ENCODE results near the gene POP7. TPM values are rescaled to one million over a fixed set of nuclear protein-coding genes. Genes with fewer than 3 reads are reported as not detected.
"Not testable (repeated sequence)": the region's sequence is repeated elsewhere in the genome, so short reads cannot be mapped to it uniquely, and the experiment has no call there.

The POP7 gene
- total RNA-seq, 2 donors from 2014 or later, result 19.6 to 21.0 TPM

DNA sequence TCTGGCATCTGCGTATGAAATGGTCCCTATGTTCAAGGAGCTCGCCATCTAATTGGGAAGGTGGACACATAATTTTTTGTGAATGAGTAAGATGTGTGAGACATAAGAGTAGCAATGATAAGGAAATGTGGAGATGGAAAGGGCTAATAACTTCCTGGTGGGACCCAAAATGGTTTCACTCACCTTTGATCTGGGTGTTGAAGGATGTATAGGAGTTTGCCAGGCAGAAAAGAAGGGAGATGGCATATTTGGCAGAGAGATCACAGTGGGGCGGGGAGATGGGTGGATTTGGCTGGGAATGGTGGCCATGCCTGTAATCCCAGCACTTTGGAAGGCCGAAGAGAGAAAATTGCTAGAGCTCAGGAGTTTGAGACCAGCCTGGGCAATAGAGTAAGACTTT, 4.5 kb downstream of the POP7 start:
- H3K27ac ChIP-seq, result no peak overlapping the region
- H3K4me1 ChIP-seq (ENCODE audit: control insufficient read depth in 1 of 2, low read depth in 2 of 2), result peaks cover 6 to 21% of the 10 kb centered on the region in 2 donors
- no peaks in the 10 kb centered on the region for H3K9me3 ChIP-seq
- H3K36me3 ChIP-seq, result peaks cover 4% of the 10 kb centered on the region
- TF ChIP-seq, protein P1, sequence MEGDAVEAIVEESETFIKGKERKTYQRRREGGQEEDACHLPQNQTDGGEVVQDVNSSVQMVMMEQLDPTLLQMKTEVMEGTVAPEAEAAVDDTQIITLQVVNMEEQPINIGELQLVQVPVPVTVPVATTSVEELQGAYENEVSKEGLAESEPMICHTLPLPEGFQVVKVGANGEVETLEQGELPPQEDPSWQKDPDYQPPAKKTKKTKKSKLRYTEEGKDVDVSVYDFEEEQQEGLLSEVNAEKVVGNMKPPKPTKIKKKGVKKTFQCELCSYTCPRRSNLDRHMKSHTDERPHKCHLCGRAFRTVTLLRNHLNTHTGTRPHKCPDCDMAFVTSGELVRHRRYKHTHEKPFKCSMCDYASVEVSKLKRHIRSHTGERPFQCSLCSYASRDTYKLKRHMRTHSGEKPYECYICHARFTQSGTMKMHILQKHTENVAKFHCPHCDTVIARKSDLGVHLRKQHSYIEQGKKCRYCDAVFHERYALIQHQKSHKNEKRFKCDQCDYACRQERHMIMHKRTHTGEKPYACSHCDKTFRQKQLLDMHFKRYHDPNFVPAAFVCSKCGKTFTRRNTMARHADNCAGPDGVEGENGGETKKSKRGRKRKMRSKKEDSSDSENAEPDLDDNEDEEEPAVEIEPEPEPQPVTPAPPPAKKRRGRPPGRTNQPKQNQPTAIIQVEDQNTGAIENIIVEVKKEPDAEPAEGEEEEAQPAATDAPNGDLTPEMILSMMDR (IDR thresholded peaks at IDR 0.05), result no peak
- H3K27me3 ChIP-seq (replicated peaks; ENCODE audit: insufficient read depth), result no peaks in the 10 kb centered on the region
- DNase-seq (ENCODE audit: low spot score) (no peak), ATAC-seq (ENCODE audit: insufficient number of reproducible peaks, low FRiP score, low read depth) (no peak)
- no peak overlapping the region for H3K4me3 ChIP-seq

DNA sequence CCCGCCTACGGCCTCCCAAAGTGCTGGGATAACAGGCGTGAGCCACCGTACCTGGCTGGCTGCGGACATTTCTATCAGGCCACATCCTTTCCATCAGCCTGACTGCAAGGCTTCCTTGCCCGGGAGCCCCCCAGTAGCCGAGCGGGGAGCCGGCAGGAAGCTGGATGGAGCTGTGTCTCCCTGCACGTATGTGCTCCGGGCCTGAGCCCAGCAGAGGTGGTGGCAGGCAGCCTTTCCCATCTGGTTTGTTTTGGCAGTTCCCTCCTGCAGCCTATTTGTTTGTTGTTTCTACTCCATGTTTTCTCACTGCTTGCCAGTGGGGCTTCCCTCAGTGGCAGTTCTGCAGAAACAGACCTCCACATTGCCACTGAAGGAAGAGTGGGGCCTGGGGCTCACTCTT, 5.4 kb downstream of the POP7 start:
- ATAC-seq (ENCODE audit: insufficient number of reproducible peaks, low FRiP score, low read depth) (no peak), DNase-seq (ENCODE audit: low spot score) (no peak)
- peaks cover 6 to 21% of the 10 kb centered on the region in 2 donors for H3K4me1 ChIP-seq (ENCODE audit: control insufficient read depth in 1 of 2, low read depth in 2 of 2)
- no peaks in the 10 kb centered on the region for H3K27me3 ChIP-seq (replicated peaks; ENCODE audit: insufficient read depth)
- peaks cover 4% of the 10 kb centered on the region for H3K36me3 ChIP-seq
- TF ChIP-seq, protein P1 (IDR thresholded peaks at IDR 0.05), result no peak
- H3K4me3 ChIP-seq, result no peak overlapping the region
- no peak overlapping the region for H3K27ac ChIP-seq
- H3K9me3 ChIP-seq, result no peaks in the 10 kb centered on the region

DNA sequence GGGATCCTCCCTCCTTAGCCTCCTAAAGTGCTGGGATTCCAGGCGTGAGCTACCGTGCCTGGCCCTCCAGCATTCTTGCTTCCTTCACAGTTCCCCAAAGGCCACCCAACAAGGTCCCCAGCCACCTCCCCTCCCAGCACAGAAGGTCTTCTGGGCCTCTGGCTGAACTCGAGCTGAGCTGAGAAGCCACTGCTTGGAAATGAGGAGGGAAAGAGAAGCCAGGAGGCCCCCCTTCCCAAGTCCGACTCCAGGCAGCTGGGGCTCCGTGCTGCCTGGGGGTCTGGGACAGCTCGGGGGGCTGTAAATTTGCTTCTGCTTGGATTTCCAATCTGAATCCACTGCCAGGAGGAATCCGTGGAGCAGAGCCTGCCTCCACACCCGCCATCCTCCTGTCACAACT, 8.8 kb downstream of the POP7 start:
- DNase-seq (ENCODE audit: low spot score), result no peak
- H3K27me3 ChIP-seq (replicated peaks; ENCODE audit: insufficient read depth), result no peaks in the 10 kb centered on the region
- peaks cover 0 to 7% of the 10 kb centered on the region in 2 donors for H3K4me1 ChIP-seq (ENCODE audit: control insufficient read depth in 1 of 2, low read depth in 2 of 2)
- no peak overlapping the region for H3K27ac ChIP-seq
- no peak for ATAC-seq (ENCODE audit: insufficient number of reproducible peaks, low FRiP score, low read depth)
- no peaks in the 10 kb centered on the region for H3K9me3 ChIP-seq
- no peak overlapping the region for H3K4me3 ChIP-seq
- no peaks in the 10 kb centered on the region for H3K36me3 ChIP-seq
- TF ChIP-seq, protein P1 (IDR thresholded peaks at IDR 0.05), result no peak

DNA sequence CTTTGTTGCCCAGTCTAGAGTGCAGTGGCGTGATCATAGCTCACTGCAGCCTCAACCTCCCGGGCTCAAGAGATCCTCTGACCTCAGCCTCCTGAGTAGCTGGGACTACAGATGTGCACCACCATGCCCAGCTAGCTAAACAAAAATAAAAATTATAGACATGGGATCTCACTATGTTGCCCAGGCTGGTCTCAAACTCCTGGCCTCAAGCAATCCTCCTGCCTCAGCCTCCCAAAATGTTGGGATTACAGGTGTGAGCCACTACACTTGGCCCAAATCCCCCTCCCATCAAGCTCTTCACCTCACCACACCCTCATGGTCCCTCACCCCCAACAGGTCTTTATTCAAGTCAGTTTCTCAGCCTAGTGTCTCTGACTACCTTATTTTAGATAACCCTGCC, 11.2 kb downstream of the POP7 start:
- peaks cover 0 to 10% of the 10 kb centered on the region in 2 donors for H3K4me1 ChIP-seq (ENCODE audit: control insufficient read depth in 1 of 2, low read depth in 2 of 2)
- ATAC-seq (ENCODE audit: insufficient number of reproducible peaks, low FRiP score, low read depth); H3K27me3 ChIP-seq (replicated peaks; ENCODE audit: insufficient read depth); H3K27ac ChIP-seq; H3K36me3 ChIP-seq; DNase-seq (ENCODE audit: low spot score); H3K9me3 ChIP-seq; H3K4me3 ChIP-seq: not testable (repeated sequence)

DNA sequence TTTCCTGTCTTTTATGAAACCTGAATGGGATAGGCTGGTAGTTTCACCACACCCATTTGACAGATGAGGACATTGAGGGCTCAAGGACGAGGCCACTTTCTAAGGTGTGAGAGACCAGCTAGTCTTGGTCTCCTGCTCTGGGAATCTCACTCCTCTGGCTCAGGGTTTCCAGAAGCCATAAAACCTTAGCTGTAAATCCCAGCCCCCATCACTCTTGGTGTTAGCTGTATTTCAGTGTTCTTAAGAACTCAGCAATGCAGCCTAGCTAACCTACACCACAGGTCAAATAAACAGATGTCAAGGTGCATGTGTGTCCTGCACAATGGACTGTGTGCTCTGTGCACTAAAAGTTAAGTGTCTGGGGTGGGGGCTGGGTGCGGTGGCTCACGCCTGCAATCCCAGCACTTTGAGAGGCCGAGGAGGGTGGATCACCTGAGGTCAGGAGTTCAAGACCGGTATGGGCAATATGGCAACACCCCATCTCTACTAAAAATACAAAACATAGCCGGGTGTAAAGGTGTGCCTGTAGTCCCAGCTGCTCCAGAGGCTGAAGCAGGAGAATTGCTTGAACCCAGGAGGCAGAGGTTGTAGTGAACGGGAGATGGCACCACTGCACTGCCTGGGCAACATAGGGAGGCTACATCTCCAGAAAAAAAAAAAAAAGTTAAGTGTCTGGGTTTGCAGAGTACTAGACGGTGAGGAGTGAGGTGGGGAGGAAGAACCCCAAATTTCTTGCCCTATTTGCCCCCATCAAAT, 13.8 kb downstream of the POP7 start:
- Histone ChIP-seq H3K4me1 (ENCODE audit: control insufficient read depth in 1 of 2, low read depth in 2 of 2) (peaks cover 0 to 10% of the 10 kb centered on the region in 2 donors), H3K36me3 (no peaks in the 10 kb centered on the region), H3K27ac (no peak overlapping the region), H3K9me3 (no peaks in the 10 kb centered on the region), H3K27me3 (replicated peaks; ENCODE audit: insufficient read depth) (peaks cover 5% of the 10 kb centered on the region), H3K4me3 (no peak overlapping the region)
- TF ChIP-seq, protein P1 (IDR thresholded peaks at IDR 0.05), result no peak
- DNase-seq (ENCODE audit: low spot score) (no peak), ATAC-seq (ENCODE audit: insufficient number of reproducible peaks, low FRiP score, low read depth) (no peak)

DNA sequence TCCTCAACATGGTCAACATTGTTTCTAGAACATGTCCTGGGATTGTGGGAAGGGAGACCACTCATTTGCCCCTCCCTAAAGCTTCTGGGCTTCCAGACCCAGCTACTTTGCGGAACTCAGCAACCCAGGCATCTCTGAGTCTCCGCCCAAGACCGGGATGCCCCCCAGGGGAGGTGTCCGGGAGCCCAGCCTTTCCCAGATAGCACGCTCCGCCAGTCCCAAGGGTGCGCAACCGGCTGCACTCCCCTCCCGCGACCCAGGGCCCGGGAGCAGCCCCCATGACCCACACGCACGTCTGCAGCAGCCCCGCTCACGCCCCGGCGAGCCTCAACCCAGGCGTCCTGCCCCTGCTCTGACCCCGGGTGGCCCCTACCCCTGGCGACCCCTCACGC, 14.4 kb downstream of the POP7 start, which contains the start of gene EPO:
Gene EPO (plus strand): TSS at position 190 of the 392 bp plus-strand sequence. CDS start 513 bp downstream, outside the sequence.
- peaks cover 5% of the 10 kb centered on the region for H3K27me3 ChIP-seq (replicated peaks; ENCODE audit: insufficient read depth)
- no peak for ATAC-seq (ENCODE audit: insufficient number of reproducible peaks, low FRiP score, low read depth)

More for the DNA sequence above, 14.4 kb downstream of the POP7 start, which contains the start of gene EPO:
- no peak for DNase-seq (ENCODE audit: low spot score)
- Histone ChIP-seq H3K36me3 (no peaks in the 10 kb centered on the region), H3K27ac (peak within 1 kb of the TSS in 1 of 2 donors; percentile 28), H3K4me1 (ENCODE audit: control insufficient read depth in 1 of 2, low read depth in 2 of 2) (peaks cover 0 to 10% of the 10 kb centered on the region in 2 donors), H3K4me3 (no peak within 1 kb of the TSS), H3K9me3 (no peaks in the 10 kb centered on the region)
- TF ChIP-seq, protein P1 (IDR thresholded peaks at IDR 0.05), result no peak
